ENCODE data around the gene ZNF593OS. TPM values are rescaled to one million over a fixed set of nuclear protein-coding genes. Genes with fewer than 3 reads are reported as not detected.

The ZNF593OS gene
- total and polyA plus RNA-seq, 10 donors: 0.26 to 0.43 (median 0.26) TPM; not detected in 7

DNA sequence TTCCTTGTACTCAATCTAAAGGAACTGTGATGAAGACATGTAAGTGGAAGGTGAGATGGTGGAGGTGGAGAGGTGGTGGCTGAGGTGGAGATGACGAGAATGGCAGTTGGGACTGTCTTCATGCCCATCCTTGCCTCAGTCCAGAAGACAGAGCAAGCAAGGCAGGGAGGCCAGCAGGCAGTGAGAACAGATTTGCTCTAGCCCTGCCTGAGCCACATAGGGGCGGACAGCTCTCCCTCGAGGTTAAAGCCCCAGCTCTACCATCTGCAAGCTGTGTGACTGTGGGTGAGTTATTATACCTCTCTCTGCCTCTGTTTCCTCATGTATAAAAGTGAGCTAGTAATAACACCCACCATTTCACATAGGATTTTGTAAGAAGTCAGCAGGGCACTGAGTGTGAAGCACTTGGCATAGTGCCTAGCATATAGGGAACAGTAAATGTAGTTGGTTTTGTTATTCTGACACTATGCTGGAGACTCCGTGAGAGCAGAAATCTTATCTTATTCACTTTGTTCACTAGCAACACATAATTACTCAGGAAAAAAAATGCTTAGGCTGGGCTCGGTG, 17.6 kb downstream of the ZNF593OS start:
- H3K27me3 ChIP-seq (replicated peaks in 1 of 7): peaks cover 0 to 45% (median 22%) of the 10 kb centered on the region in 7 donors
- WGBS, 5 donors: 69 to 75% (median 74%) methylated on average over 5 of the region's 5 CpGs
- no peak overlapping the region for H3K4me3 ChIP-seq
- intact Hi-C loops (cut with DNase I; ENCODE audit: low total_unique reads): no loop called here
- no peak for DNase-seq
- no peak for TF ChIP-seq POLR2AphosphoS5 (IDR thresholded peaks at IDR 0.05)
- H3K36me3 ChIP-seq: no peaks in the 10 kb centered on the region
- no peaks in the 10 kb centered on the region for H3K9me3 ChIP-seq
- peaks cover 5 to 36% (median 20%) of the 10 kb centered on the region in 6 donors for H3K4me1 ChIP-seq
- no peak overlapping the region for H3K27ac ChIP-seq

DNA sequence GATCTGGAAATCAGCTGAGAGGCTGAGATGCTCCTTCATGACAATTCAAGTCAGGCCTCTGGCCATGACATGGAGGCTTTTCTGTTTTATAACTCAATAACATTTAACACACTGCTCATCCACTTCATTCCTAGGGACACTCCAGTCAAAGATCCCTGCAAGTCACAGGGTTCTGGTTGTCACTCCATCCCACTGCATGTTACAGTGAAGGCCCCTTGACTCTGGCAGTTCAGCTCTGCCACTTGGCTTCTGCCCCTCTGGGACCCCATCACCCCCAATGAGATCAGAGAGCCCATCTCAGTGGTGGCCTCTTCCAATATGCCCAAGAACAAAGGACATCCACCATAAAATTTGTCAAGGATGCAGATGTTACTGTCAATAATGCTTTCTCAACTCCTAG, 22.7 kb downstream of the ZNF593OS start:
- intact Hi-C loops (cut with DNase I; ENCODE audit: low total_unique reads): loop anchor here (10.0 kb wide), 1 partner anchor 114 kb away; no protein-coding TSS in a partner anchor
- Histone ChIP-seq H3K36me3 (no peaks in the 10 kb centered on the region), H3K4me1 (peaks cover 2 to 13% (median 6%) of the 10 kb centered on the region in 6 donors), H3K27ac (no peak overlapping the region), H3K27me3 (replicated peaks in 1 of 7) (peaks cover 0 to 4% (median 0%) of the 10 kb centered on the region in 7 donors), H3K4me3 (no peak overlapping the region), H3K9me3 (no peaks in the 10 kb centered on the region)
- TF ChIP-seq, protein P1, sequence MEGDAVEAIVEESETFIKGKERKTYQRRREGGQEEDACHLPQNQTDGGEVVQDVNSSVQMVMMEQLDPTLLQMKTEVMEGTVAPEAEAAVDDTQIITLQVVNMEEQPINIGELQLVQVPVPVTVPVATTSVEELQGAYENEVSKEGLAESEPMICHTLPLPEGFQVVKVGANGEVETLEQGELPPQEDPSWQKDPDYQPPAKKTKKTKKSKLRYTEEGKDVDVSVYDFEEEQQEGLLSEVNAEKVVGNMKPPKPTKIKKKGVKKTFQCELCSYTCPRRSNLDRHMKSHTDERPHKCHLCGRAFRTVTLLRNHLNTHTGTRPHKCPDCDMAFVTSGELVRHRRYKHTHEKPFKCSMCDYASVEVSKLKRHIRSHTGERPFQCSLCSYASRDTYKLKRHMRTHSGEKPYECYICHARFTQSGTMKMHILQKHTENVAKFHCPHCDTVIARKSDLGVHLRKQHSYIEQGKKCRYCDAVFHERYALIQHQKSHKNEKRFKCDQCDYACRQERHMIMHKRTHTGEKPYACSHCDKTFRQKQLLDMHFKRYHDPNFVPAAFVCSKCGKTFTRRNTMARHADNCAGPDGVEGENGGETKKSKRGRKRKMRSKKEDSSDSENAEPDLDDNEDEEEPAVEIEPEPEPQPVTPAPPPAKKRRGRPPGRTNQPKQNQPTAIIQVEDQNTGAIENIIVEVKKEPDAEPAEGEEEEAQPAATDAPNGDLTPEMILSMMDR (IDR thresholded peaks at IDR 0.05 in 8 of 11, conservative IDR thresholded peaks at IDR 0.05 in 3 of 11): no peak
- TF ChIP-seq POLR2AphosphoS5 (IDR thresholded peaks at IDR 0.05): no peak
- no peak for TF ChIP-seq POLR2A (IDR thresholded peaks at IDR 0.05)
- no peak for DNase-seq

DNA sequence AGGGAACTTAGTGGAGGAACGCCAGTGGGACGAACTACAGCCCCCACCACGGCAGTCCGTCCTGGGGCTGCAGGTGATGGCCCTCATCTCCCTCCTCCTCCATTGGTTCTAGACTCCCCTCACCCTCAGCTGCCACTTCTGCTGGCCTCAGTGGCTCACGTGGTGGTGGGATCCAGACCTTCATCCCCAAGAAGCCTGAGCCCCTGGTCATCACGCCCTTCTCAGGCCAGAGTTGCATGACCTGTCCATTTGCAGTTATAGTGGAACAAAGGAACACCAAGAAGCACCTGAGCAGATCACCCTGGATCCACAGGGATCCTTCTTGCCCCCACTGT, 25.7 kb downstream of the ZNF593OS start:
- H3K27ac ChIP-seq: no peak overlapping the region
- TF ChIP-seq, protein P1 (IDR thresholded peaks at IDR 0.05 in 8 of 11, conservative IDR thresholded peaks at IDR 0.05 in 3 of 11): no peak
- TF ChIP-seq POLR2A (IDR thresholded peaks at IDR 0.05) (no peak), POLR2AphosphoS5 (IDR thresholded peaks at IDR 0.05) (no peak)
- WGBS, 5 donors: 38 to 79% (median 64%) methylated on average over 6 of the region's 6 CpGs
- H3K9me3 ChIP-seq: no peaks in the 10 kb centered on the region
- intact Hi-C loops (cut with DNase I; ENCODE audit: low total_unique reads): loop anchor here (2.0 to 10.0 kb wide), 2 partner anchors 41 to 111 kb away; no protein-coding TSS in a partner anchor
- no peak for DNase-seq
- H3K4me3 ChIP-seq: no peak overlapping the region
- peaks cover 2 to 16% (median 6%) of the 10 kb centered on the region in 6 donors for H3K4me1 ChIP-seq
- H3K36me3 ChIP-seq: no peaks in the 10 kb centered on the region
- H3K27me3 ChIP-seq (replicated peaks in 1 of 7): peaks cover 0 to 4% (median 0%) of the 10 kb centered on the region in 7 donors

DNA sequence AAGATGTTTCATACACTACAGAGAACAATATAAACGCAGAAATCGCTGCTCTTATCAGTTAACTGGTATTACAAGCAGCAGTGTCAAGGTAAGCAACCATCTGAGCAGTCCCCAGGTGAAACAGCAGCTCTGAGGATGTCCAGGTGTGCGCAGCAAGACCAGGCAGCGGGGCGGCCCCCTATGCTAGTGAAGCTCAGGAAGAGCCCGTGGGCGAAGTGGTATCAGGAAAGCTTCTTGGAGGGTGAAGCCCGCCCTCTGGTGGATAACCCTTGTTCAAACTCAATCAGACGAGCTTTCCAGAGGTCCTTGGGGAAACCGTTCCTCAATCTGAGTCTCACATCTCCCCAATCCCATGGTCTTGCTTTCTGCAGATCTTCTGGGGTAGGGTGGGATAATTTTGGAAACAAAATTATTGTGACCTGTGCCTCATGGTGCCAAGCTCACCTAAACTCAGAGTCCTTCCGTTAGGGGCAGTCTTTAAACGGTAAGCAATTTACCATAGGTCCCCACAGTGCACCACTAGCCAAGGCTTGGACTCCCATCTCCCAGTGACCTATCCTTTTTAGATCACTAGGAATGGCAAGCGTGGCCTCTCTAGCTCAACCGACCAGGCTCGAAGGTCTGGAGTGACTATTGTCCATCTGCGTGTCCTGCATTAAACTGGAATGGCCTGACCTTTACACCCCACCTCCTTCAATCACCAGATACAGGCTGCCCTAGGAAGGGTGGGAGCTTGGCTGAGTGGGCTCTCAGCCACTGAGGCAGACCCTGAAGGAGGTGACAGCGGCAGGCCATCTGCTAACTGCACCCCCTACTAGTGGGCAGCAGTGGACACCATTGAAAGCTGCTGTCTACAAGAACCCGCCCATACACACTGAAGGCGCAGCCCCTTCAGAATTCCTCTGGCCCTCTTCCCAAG, 26.3 kb downstream of the ZNF593OS start:
- peak; percentile 88 for DNase-seq
- Histone ChIP-seq H3K36me3 (no peaks in the 10 kb centered on the region), H3K9me3 (no peaks in the 10 kb centered on the region), H3K4me1 (peaks cover 2 to 16% (median 6%) of the 10 kb centered on the region in 6 donors), H3K27me3 (replicated peaks in 1 of 7) (peaks cover 0 to 4% (median 0%) of the 10 kb centered on the region in 7 donors), H3K27ac (no peak overlapping the region), H3K4me3 (no peak overlapping the region)
- no peak for TF ChIP-seq POLR2A (IDR thresholded peaks at IDR 0.05)
- peak in 1 of 3 donors; percentile 10 for TF ChIP-seq POLR2AphosphoS5 (IDR thresholded peaks at IDR 0.05)
- TF ChIP-seq, protein P1 (IDR thresholded peaks at IDR 0.05 in 8 of 11, conservative IDR thresholded peaks at IDR 0.05 in 3 of 11): peak; percentile 61 to 92 (median 80)
- intact Hi-C loops (cut with DNase I; ENCODE audit: low total_unique reads): loop anchor here (2.0 to 10.0 kb wide), 2 partner anchors 40 to 110 kb away; no protein-coding TSS in a partner anchor
- 30 to 37% (median 33%) methylated on average over 18 to 19 of the region's 19 CpGs for WGBS, 5 donors

Data from spleen (tissue), 11 donors.